Endometrial microvascular endothelial cells (primary cell): ENCODE results near the gene CLP1. TPM values are rescaled to one million over a fixed set of nuclear protein-coding genes. Genes with fewer than 3 reads are reported as not detected.

ENCODE experiments used
- in situ Hi-C: cut with HindIII; loops from 2 replicates; pipeline ENCODE4 v1.10.0; 2017; ENCODE audit warnings: low sequenced_read_pairs, low pct_unique_long_range_greater_than_20kb; ENCODE audit errors: inconsistent ontology term
- total RNA-seq: library from RNA; depleted of rRNA; stranded (reverse); fragments of >200 nt; gene quantifications from one replicate; pipeline ENCODE4 v1.2.3, GENCODE V29; 2015; ENCODE audit errors: inconsistent ontology term

Gene CLP1
- total RNA-seq, 1 donor from 2014 or later, result 20.6 TPM

- in situ Hi-C loops, result no loop called here
Observed at GRCh38 chr11:57652662-57653061, 4.9 kb upstream of the CLP1 start.

GRCh38 chr11:57653163-57653562 is 4.4 kb upstream of the CLP1 start:
- in situ Hi-C loops, result no loop called here

- in situ Hi-C loops, result no loop called here
Observed at GRCh38 chr11:57656885-57657193, 723 bp upstream of the CLP1 start.

- in situ Hi-C loops, result no loop called here
Observed at GRCh38 chr11:57658023-57658361, 430 bp downstream of the CLP1 start.

- in situ Hi-C loops, result no loop called here
Observed at GRCh38 chr11:57659669-57660068, 2.1 kb downstream of the CLP1 start.

GRCh38 chr11:57662893-57663292 is 5.3 kb downstream of the CLP1 start:
- in situ Hi-C loops, result no loop called here

GRCh38 chr11:57663975-57664374 is 6.4 kb downstream of the CLP1 start:
- in situ Hi-C loops, result no loop called here

GRCh38 chr11:57667117-57667735 is 9.7 kb downstream of the CLP1 start:
- in situ Hi-C loops, result loop anchor here (5.0 kb wide), 1 partner anchor 35 kb away; no protein-coding TSS in a partner anchor

- in situ Hi-C loops, result loop anchor here (5.0 kb wide), 1 partner anchor 34 kb away; no protein-coding TSS in a partner anchor
Observed at GRCh38 chr11:57667736-57668433, 10.3 kb downstream of the CLP1 start, which contains the start of gene ZDHHC5. TSS of gene ZDHHC5 (plus strand) at chr11:57668114. CDS start at chr11:57673091, 4,977 bp downstream.

GRCh38 chr11:57668434-57668782 is 10.8 kb downstream of the CLP1 start:
- in situ Hi-C loops, result loop anchor here (5.0 kb wide), 1 partner anchor 34 kb away; no protein-coding TSS in a partner anchor

- in situ Hi-C loops, result no loop called here
Observed at GRCh38 chr11:57674251-57674650, 16.7 kb downstream of the CLP1 start.

GRCh38 chr11:57675176-57675941 is 17.8 kb downstream of the CLP1 start:
- in situ Hi-C loops, result no loop called here

- in situ Hi-C loops, result no loop called here
Observed at GRCh38 chr11:57679396-57679795, 21.8 kb downstream of the CLP1 start.

- in situ Hi-C loops, result no loop called here
Observed at GRCh38 chr11:57680552-57680874, 23.0 kb downstream of the CLP1 start.

GRCh38 chr11:57681168-57681567 is 23.6 kb downstream of the CLP1 start:
- in situ Hi-C loops, result no loop called here

- in situ Hi-C loops, result loop anchor here (10.0 kb wide), 1 partner anchor 114 kb away; no protein-coding TSS in a partner anchor
Observed at GRCh38 chr11:57690474-57690873, 32.9 kb downstream of the CLP1 start.

- in situ Hi-C loops, result loop anchor here (10.0 kb wide), 1 partner anchor 106 kb away; no protein-coding TSS in a partner anchor
Observed at GRCh38 chr11:57698843-57699365, 41.3 kb downstream of the CLP1 start.

GRCh38 chr11:57699813-57700212 is 42.3 kb downstream of the CLP1 start:
- in situ Hi-C loops, result loop anchor here (5.0 to 10.0 kb wide), 2 partner anchors 33 to 105 kb away; partner anchors contain the start of gene ZDHHC5

- in situ Hi-C loops, result loop anchor here (5.0 kb wide), 1 partner anchor 33 kb away; the partner anchor contains the start of gene ZDHHC5
Observed at GRCh38 chr11:57700425-57700824, 42.9 kb downstream of the CLP1 start.
